Fibroblast of skin of right quadriceps (primary cell): ENCODE results near the gene AGFG2.

Experiments used
- DNase-seq: peaks from one replicate; pipeline ENCODE4 v3.0.0-alpha.2; 2013

Gene AGFG2

GRCh38 chr7:100588438-100588837, 49.4 kb downstream of the AGFG2 start:
- DNase-seq, result no peak

GRCh38 chr7:100589341-100589947, 50.4 kb downstream of the AGFG2 start:
- DNase-seq, result no peak

- DNase-seq, result no peak
Observed at GRCh38 chr7:100590077-100590737, 51.2 kb downstream of the AGFG2 start.

GRCh38 chr7:100591596-100591995, 52.6 kb downstream of the AGFG2 start:
- DNase-seq, result no peak

- DNase-seq, result no peak
Observed at GRCh38 chr7:100595188-100595587, 56.2 kb downstream of the AGFG2 start.

GRCh38 chr7:100598425-100598824, 59.4 kb downstream of the AGFG2 start:
- DNase-seq, result no peak

- no peak for DNase-seq
Observed at GRCh38 chr7:100599911-100600729, 61.1 kb downstream of the AGFG2 start.

- DNase-seq, result no peak
Observed at GRCh38 chr7:100600730-100601038, 61.7 kb downstream of the AGFG2 start.

- DNase-seq, result peak; percentile 97
Observed at GRCh38 chr7:100602889-100603725, 64.1 kb downstream of the AGFG2 start.

- peak; percentile 54 for DNase-seq
Observed at GRCh38 chr7:100603726-100604027, 64.7 kb downstream of the AGFG2 start.

GRCh38 chr7:100604028-100604975, 65.3 kb downstream of the AGFG2 start:
- DNase-seq, result peak; percentile 86

GRCh38 chr7:100604976-100605911, 66.2 kb downstream of the AGFG2 start:
- no peak for DNase-seq

GRCh38 chr7:100606313-100606712, 67.3 kb downstream of the AGFG2 start:
- DNase-seq, result no peak

GRCh38 chr7:100607111-100607510, 68.1 kb downstream of the AGFG2 start:
- DNase-seq, result no peak

GRCh38 chr7:100609958-100610357, 71.0 kb downstream of the AGFG2 start:
- DNase-seq, result no peak

- peak; percentile 99 for DNase-seq
Observed at GRCh38 chr7:100611983-100612729, 73.2 kb downstream of the AGFG2 start, which contains the start of gene MOSPD3. Gene MOSPD3, plus strand, starts transcription at chr7:100612540. Its CDS starts 252 bp downstream, at chr7:100612792.

- DNase-seq, result no peak
Observed at GRCh38 chr7:100612730-100613390, 73.9 kb downstream of the AGFG2 start.

GRCh38 chr7:100613412-100614175, 74.6 kb downstream of the AGFG2 start:
- no peak for DNase-seq
